GM18909 (cell line): ENCODE data around the gene FSTL5.
"Not testable (repeated sequence)": the region's sequence is repeated elsewhere in the genome, so short reads cannot be mapped to it uniquely, and the experiment has no call there.

Experiments used
- ATAC-seq: cut with Tn5 transposase; IDR thresholded peaks from one replicate; pipeline ENCODE4 v1.9.1; 2021; ENCODE audit warnings: mild to moderate bottlenecking; ENCODE audit not compliant: unreplicated experiment, poor library complexity

Gene FSTL5

GRCh38 chr4:162163892-162164759, at the start of gene FSTL5:
TSS of gene FSTL5 (minus strand) at chr4:162164000. CDS start at chr4:162111396, 52,604 bp downstream.
- ATAC-seq = peak; percentile 93

GRCh38 chr4:162209706-162210105, 45.9 kb upstream of the FSTL5 start:
- ATAC-seq = no peak

GRCh38 chr4:162203478-162203877, 39.7 kb upstream of the FSTL5 start:
- not testable (repeated sequence) for ATAC-seq

- no peak for ATAC-seq
Measured at GRCh38 chr4:162201673-162202072, 37.9 kb upstream of the FSTL5 start.

GRCh38 chr4:162170509-162170908, 6.7 kb upstream of the FSTL5 start:
- ATAC-seq = no peak

- no peak for ATAC-seq
Measured at GRCh38 chr4:162164906-162165510, 1.2 kb upstream of the FSTL5 start.

- ATAC-seq = no peak
Measured at GRCh38 chr4:162162672-162163071, 1.1 kb downstream of the FSTL5 start.

GRCh38 chr4:162157241-162157640, 6.6 kb downstream of the FSTL5 start:
- ATAC-seq = no peak

GRCh38 chr4:162154862-162155540, 8.8 kb downstream of the FSTL5 start:
- ATAC-seq = no peak

- ATAC-seq = no peak
Measured at GRCh38 chr4:162151850-162152249, 11.9 kb downstream of the FSTL5 start.

- ATAC-seq = no peak
Measured at GRCh38 chr4:162151386-162151785, 12.4 kb downstream of the FSTL5 start.

- no peak for ATAC-seq
Measured at GRCh38 chr4:162149644-162150043, 14.2 kb downstream of the FSTL5 start.

- no peak for ATAC-seq
Measured at GRCh38 chr4:162140051-162140683, 23.6 kb downstream of the FSTL5 start.

- ATAC-seq = no peak
Measured at GRCh38 chr4:162139412-162139811, 24.4 kb downstream of the FSTL5 start.

- ATAC-seq = no peak
Measured at GRCh38 chr4:162131256-162131655, 32.5 kb downstream of the FSTL5 start.

- ATAC-seq = no peak
Measured at GRCh38 chr4:162126729-162127128, 37.1 kb downstream of the FSTL5 start.

GRCh38 chr4:162117051-162117450, 46.7 kb downstream of the FSTL5 start:
- ATAC-seq = no peak

GRCh38 chr4:162116095-162116779, 47.6 kb downstream of the FSTL5 start:
- ATAC-seq = no peak

GRCh38 chr4:162115333-162115732, 48.5 kb downstream of the FSTL5 start:
- no peak for ATAC-seq

GRCh38 chr4:162111078-162111477, 52.7 kb downstream of the FSTL5 start:
- ATAC-seq = no peak
